ENCODE data around the gene ADD1. TPM values are rescaled to one million over a fixed set of nuclear protein-coding genes. Genes with fewer than 3 reads are reported as not detected.

Gene ADD1
- polyA plus RNA-seq, 3 donors: 76.1 to 122 (median 103) TPM

- under 1% methylated on average over 105 of the region's 105 CpGs for WGBS (ENCODE audit: insufficient coverage)
- Histone ChIP-seq H3K4me3 (replicated peaks in 1 of 3; ENCODE audit: low read depth in 2 of 3, low read length in 3 of 3) (peak within 1 kb of the TSS; percentile 71 to 95 (median 73)), H3K4me2 (replicated peaks; ENCODE audit: extremely low read depth, low read length, poor library complexity, severe bottlenecking) (peak within 1 kb of the TSS; percentile 94), H3K27ac (ENCODE audit: low read depth in 1 of 2, low read length in 2 of 2) (peak within 1 kb of the TSS; percentile 69 to 95), H3K27me3 (ENCODE audit: control insufficient read depth in 2 of 2, insufficient read depth in 2 of 2, low read length in 2 of 2) (no peaks in the 10 kb centered on the region), H3K9me3 (replicated peaks in 1 of 2; ENCODE audit: control insufficient read depth in 1 of 2, insufficient read depth in 1 of 2, low read length in 2 of 2) (no peaks in the 10 kb centered on the region), H3K36me3 (replicated peaks in 1 of 2; ENCODE audit: control insufficient read depth in 1 of 2, insufficient read depth in 2 of 2, low read length in 2 of 2) (peaks cover 5 to 8% of the 10 kb centered on the region in 2 donors), H2AFZ (ENCODE audit: insufficient read depth, low read depth, low read length, poor library complexity, severe bottlenecking) (peak within 1 kb of the TSS; percentile 99), H3K9ac (ENCODE audit: insufficient read depth, low read length, poor library complexity, severe bottlenecking) (peak within 1 kb of the TSS; percentile 85), H3K79me2 (ENCODE audit: insufficient read depth, low read length) (peaks cover 39% of the 10 kb centered on the region), H3K4me1 (ENCODE audit: control insufficient read depth in 1 of 2, insufficient read depth in 2 of 2, low read length in 2 of 2) (peaks cover 26 to 34% of the 10 kb centered on the region in 2 donors), H4K20me1 (ENCODE audit: insufficient read depth, low read length) (peaks cover 37% of the 10 kb centered on the region)
- Mint-ChIP-seq H3K4me3 (peak within 1 kb of the TSS; percentile 93 to 95), H3K36me3 (peaks cover 8 to 16% of the 10 kb centered on the region in 2 donors), H3K27me3 (ENCODE audit: low read depth in 3 of 3) (peaks cover 4 to 7% (median 5%) of the 10 kb centered on the region in 3 donors), H3K27ac (peak within 1 kb of the TSS; percentile 86 to 97 (median 92)), H3K4me1 (peaks cover 30% of the 10 kb centered on the region), H3K9me3 (peaks cover 0 to 2% (median 0%) of the 10 kb centered on the region in 7 donors)
- intact Hi-C loops (cut with micrococcal nuclease): loop anchor here (2.0 to 10.0 kb wide), 6 partner anchors 29 to 1109 kb away; partner anchors contain the start of genes LETM1 (in 2 of the 2), CFAP99 (in 1 of the 2), FAM193A (in 1 of the 2) and RGS12 (in 1 of the 2)
- peak; percentile 97 to 98 (median 97) for DNase-seq
- peak; percentile 36 for TF ChIP-seq CTCF (IDR thresholded peaks at IDR 0.05)
These were observed 119.7 kb downstream of the ADD1 start, which contains the start of the genes GRK4 and NOP14 for GRCh38 chr4:2963175-2963965. Gene GRK4 (plus strand): TSS chr4:2963571. CDS start chr4:2964071, 500 bp downstream. Gene NOP14 (minus strand): TSS chr4:2963406. CDS start chr4:2963319, 87 bp downstream.

- Histone ChIP-seq H3K27me3 (ENCODE audit: control insufficient read depth in 2 of 2, insufficient read depth in 2 of 2, low read length in 2 of 2) (no peaks in the 10 kb centered on the region), H4K20me1 (ENCODE audit: insufficient read depth, low read length) (peaks cover 31% of the 10 kb centered on the region), H3K27ac (ENCODE audit: low read depth in 1 of 2, low read length in 2 of 2) (peak overlapping the region in 1 of 2 donors; percentile 95), H2AFZ (ENCODE audit: insufficient read depth, low read depth, low read length, poor library complexity, severe bottlenecking) (peak overlapping the region; percentile 99), H3K4me2 (replicated peaks; ENCODE audit: extremely low read depth, low read length, poor library complexity, severe bottlenecking) (peak overlapping the region; percentile 94), H3K9me3 (replicated peaks in 1 of 2; ENCODE audit: control insufficient read depth in 1 of 2, insufficient read depth in 1 of 2, low read length in 2 of 2) (no peaks in the 10 kb centered on the region), H3K4me1 (ENCODE audit: control insufficient read depth in 1 of 2, insufficient read depth in 2 of 2, low read length in 2 of 2) (peaks cover 26 to 34% of the 10 kb centered on the region in 2 donors), H3K4me3 (replicated peaks in 1 of 3; ENCODE audit: low read depth in 2 of 3, low read length in 3 of 3) (peak overlapping the region; percentile 71 to 95 (median 73)), H3K9ac (ENCODE audit: insufficient read depth, low read length, poor library complexity, severe bottlenecking) (peak overlapping the region; percentile 85), H3K36me3 (replicated peaks in 1 of 2; ENCODE audit: control insufficient read depth in 1 of 2, insufficient read depth in 2 of 2, low read length in 2 of 2) (peaks cover 0 to 1% of the 10 kb centered on the region in 2 donors), H3K79me2 (ENCODE audit: insufficient read depth, low read length) (peaks cover 32% of the 10 kb centered on the region)
- WGBS (ENCODE audit: insufficient coverage): 1% methylated on average over 37 of the region's 38 CpGs
- peaks cover 27% of the 10 kb centered on the region for H3K4me1 Mint-ChIP-seq
- intact Hi-C loops (cut with micrococcal nuclease): loop anchor here (2.0 to 10.0 kb wide), 6 partner anchors 29 to 1109 kb away; partner anchors contain the start of genes LETM1 (in 2 of the 2), CFAP99 (in 1 of the 2), FAM193A (in 1 of the 2) and RGS12 (in 1 of the 2)
- peaks cover 1 to 9% of the 10 kb centered on the region in 2 donors for H3K36me3 Mint-ChIP-seq
- TF ChIP-seq CTCF (IDR thresholded peaks at IDR 0.05): no peak
- peak overlapping the region in 3 of 7 donors; percentile 63 to 88 (median 74) for H3K27ac Mint-ChIP-seq
- H3K27me3 Mint-ChIP-seq (ENCODE audit: low read depth in 3 of 3): peaks cover 5 to 7% (median 5%) of the 10 kb centered on the region in 3 donors
- peak overlapping the region; percentile 93 to 95 for H3K4me3 Mint-ChIP-seq
- peaks cover 0 to 2% (median 0%) of the 10 kb centered on the region in 7 donors for H3K9me3 Mint-ChIP-seq
- no peak for DNase-seq
These were observed 120.4 kb downstream of the ADD1 start for GRCh38 chr4:2963966-2964471.
